Inferior parietal cortex (tissue), 1 donor: ENCODE measurements around the gene PIM1.
"Not testable (repeated sequence)": the region's sequence is repeated elsewhere in the genome, so short reads cannot be mapped to it uniquely, and the experiment has no call there.

Source experiments
- DNase-seq: peaks from one replicate; pipeline ENCODE4 v3.0.0-alpha.2; 2016; ENCODE audit errors: extremely low spot score

The PIM1 gene

GRCh38 chr6:37188962-37189510, 19.1 kb downstream of the PIM1 start:
- no peak for DNase-seq

GRCh38 chr6:37190159-37190535, 20.2 kb downstream of the PIM1 start:
- no peak for DNase-seq

GRCh38 chr6:37192666-37193065, 22.7 kb downstream of the PIM1 start:
- no peak for DNase-seq

GRCh38 chr6:37194886-37195285, 24.9 kb downstream of the PIM1 start:
- DNase-seq, result not testable (repeated sequence)

- not testable (repeated sequence) for DNase-seq
Measured at GRCh38 chr6:37196451-37196850, 26.5 kb downstream of the PIM1 start.

GRCh38 chr6:37200085-37200484, 30.1 kb downstream of the PIM1 start:
- no peak for DNase-seq

- DNase-seq, result no peak
Measured at GRCh38 chr6:37201726-37202125, 31.8 kb downstream of the PIM1 start.

- DNase-seq, result no peak
Measured at GRCh38 chr6:37202788-37203491, 33.0 kb downstream of the PIM1 start.

GRCh38 chr6:37204014-37204751, 34.2 kb downstream of the PIM1 start:
- DNase-seq, result no peak

GRCh38 chr6:37205175-37205996, 35.4 kb downstream of the PIM1 start:
- DNase-seq, result no peak

GRCh38 chr6:37205997-37206340, 36.0 kb downstream of the PIM1 start:
- no peak for DNase-seq

- no peak for DNase-seq
Measured at GRCh38 chr6:37206622-37207021, 36.7 kb downstream of the PIM1 start.

- DNase-seq, result peak; percentile 75
Measured at GRCh38 chr6:37207903-37208456, 38.0 kb downstream of the PIM1 start.

- DNase-seq, result no peak
Measured at GRCh38 chr6:37208793-37209192, 38.8 kb downstream of the PIM1 start.

GRCh38 chr6:37209461-37210205, 39.7 kb downstream of the PIM1 start:
- DNase-seq, result no peak

- DNase-seq, result peak; percentile 94
Measured at GRCh38 chr6:37210313-37210968, 40.5 kb downstream of the PIM1 start.

GRCh38 chr6:37212268-37212667, 42.3 kb downstream of the PIM1 start:
- DNase-seq, result no peak

GRCh38 chr6:37218061-37218460, 48.1 kb downstream of the PIM1 start:
- no peak for DNase-seq

GRCh38 chr6:37218511-37218910, 48.6 kb downstream of the PIM1 start:
- DNase-seq, result no peak

- no peak for DNase-seq
Measured at GRCh38 chr6:37221585-37222124, 51.7 kb downstream of the PIM1 start.
